ENCODE measurements around the gene PTPN4.
"Not testable (repeated sequence)": the region's sequence is repeated elsewhere in the genome, so short reads cannot be mapped to it uniquely, and the experiment has no call there.

Gene PTPN4

DNA sequence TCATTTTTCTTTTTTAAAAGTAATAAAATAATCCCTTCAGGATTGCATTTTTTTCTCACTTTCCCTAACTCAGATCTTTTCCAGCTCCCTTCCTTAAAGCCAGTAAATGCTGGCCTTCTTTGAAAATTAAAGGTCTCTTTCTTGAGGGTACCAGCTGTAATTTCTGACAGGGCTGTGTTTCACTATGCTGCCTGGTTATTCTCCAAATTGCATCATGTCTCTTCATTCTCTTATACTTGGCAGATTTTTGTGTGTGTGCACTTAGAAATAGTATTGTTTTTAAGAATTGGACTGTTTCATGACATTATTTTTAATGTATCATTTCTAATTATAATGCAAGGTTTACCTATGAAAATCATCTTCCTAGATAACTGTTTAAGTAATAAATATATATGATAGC, 181.1 kb downstream of the PTPN4 start:
- DNase-seq (ENCODE audit: low read depth in 2 of 2), result no peak

GRCh38 chr2:119941388-119941787, 181.7 kb downstream of the PTPN4 start:
- no peak for DNase-seq (ENCODE audit: low read depth in 2 of 2)

DNA sequence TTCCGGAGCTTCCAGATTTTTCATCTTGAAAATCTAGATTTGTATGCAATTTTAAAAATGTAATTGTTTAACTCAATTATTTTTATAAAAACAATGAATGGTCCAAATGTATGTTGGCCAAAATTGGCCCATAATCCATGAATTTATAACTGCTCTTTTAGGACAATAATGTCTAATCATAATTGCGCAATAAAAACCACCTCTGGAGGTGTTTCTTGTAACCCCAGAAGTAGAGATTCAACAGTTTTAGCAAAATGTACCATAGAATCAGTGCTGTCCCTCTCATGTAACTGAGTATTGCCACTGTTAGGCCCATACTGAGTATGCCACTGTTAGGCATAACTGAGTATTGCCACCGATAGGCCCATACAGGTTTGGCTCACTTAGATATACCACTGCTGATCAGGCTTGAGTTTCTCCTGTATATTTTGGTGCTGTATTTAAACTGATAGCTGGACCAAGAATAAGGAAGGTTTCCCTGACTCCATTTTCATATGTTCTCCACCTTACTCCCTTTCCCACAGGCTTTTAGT, 182.3 kb downstream of the PTPN4 start:
- DNase-seq (ENCODE audit: low read depth in 2 of 2), result no peak

DNA sequence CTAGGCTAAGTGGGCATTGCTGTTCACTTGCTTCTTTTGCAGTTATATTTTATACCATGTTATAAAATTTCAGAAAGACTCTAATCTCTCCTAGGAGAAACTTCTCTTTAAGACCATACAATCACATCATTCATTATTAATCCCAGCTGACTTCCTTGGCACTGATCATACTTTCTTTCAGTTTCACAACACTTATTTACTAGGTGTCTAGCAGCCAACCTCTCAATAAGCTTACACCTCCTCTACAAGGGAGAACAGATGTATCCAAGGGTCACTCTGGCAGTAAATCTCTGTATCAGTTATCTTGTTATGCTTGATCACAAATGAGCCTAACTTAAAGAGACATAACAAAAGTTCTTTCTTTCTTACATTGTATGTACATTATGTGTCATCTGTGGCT, 183.3 kb downstream of the PTPN4 start:
- no peak for DNase-seq (ENCODE audit: low read depth in 2 of 2)

DNA sequence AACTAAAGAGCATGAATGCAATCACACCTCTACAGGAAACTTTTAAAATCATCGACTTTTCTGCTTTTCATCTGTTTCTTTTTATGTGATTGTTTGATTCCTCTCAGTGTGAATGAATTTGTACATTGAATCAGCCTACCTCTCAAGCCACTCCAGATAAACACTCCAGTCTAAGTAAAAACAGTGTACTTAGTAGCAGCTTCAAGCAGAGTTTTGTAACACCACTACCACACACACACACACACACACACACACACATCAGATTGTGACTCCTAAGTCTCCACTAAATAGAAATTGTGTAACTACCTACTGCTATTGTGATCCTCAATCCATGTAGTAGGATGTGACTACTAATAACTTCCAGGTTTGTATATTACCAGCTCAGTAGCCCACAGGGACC, 187.8 kb downstream of the PTPN4 start:
- DNase-seq (ENCODE audit: low read depth in 2 of 2), result no peak

- DNase-seq (ENCODE audit: low read depth in 2 of 2), result no peak
These were observed 191.2 kb downstream of the PTPN4 start for GRCh38 chr2:119950966-119951365.

DNA sequence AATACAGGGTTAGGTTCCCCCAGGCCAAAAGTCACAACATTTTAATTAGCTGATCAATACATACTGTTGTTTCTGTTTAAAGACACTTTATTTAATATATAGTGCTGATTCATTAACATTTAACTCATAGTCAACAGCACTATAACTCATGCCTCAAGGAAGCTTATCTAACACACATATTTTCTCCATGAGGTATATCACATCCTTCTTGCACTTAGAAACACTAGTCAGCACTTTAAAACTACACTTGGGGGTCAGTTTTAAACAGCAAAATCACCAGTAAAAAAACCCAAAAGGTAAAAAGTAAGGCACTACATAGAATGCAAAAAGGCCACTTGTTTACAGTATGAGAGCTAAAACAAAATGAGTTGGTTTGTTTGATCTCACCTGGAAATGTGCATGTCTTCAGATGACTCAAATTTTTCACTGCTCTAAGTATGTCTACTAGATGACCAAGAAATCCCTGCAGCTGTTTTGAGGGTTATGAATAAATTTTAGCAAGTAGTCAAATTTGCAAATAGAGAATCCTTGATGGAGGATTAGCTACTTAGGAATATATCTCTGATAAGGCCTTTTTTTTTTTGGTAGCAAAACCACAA, 199.0 kb downstream of the PTPN4 start:
- DNase-seq (ENCODE audit: low read depth in 2 of 2), result no peak

DNA sequence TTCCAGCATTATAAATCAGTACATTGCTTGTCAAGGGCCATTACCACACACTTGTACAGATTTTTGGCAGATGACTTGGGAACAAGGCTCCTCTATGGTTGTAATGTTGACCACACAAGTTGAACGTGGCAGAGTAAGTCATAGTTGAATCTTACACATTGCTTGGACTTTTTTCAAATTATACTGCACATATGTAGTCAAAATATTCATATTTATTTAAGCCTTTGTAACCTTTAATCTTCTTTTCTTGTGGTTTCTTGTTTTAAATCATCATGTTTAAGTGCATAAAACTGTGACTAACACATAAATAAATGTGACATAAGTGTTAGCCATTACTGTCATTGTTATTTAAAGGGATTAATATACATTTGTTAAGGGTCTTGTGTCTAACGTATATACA, 201.1 kb downstream of the PTPN4 start:
- no peak for DNase-seq (ENCODE audit: low read depth in 2 of 2)

GRCh38 chr2:119981896-119982295, 222.2 kb downstream of the PTPN4 start:
- no peak for DNase-seq (ENCODE audit: low read depth in 2 of 2)

- no peak for DNase-seq (ENCODE audit: low read depth in 2 of 2)
These were observed 222.8 kb downstream of the PTPN4 start for GRCh38 chr2:119982506-119982905.

GRCh38 chr2:119983108-119983507, 223.4 kb downstream of the PTPN4 start:
- no peak for DNase-seq (ENCODE audit: low read depth in 2 of 2)

GRCh38 chr2:119996148-119996547, 236.4 kb downstream of the PTPN4 start:
- no peak for DNase-seq (ENCODE audit: low read depth in 2 of 2)

DNA sequence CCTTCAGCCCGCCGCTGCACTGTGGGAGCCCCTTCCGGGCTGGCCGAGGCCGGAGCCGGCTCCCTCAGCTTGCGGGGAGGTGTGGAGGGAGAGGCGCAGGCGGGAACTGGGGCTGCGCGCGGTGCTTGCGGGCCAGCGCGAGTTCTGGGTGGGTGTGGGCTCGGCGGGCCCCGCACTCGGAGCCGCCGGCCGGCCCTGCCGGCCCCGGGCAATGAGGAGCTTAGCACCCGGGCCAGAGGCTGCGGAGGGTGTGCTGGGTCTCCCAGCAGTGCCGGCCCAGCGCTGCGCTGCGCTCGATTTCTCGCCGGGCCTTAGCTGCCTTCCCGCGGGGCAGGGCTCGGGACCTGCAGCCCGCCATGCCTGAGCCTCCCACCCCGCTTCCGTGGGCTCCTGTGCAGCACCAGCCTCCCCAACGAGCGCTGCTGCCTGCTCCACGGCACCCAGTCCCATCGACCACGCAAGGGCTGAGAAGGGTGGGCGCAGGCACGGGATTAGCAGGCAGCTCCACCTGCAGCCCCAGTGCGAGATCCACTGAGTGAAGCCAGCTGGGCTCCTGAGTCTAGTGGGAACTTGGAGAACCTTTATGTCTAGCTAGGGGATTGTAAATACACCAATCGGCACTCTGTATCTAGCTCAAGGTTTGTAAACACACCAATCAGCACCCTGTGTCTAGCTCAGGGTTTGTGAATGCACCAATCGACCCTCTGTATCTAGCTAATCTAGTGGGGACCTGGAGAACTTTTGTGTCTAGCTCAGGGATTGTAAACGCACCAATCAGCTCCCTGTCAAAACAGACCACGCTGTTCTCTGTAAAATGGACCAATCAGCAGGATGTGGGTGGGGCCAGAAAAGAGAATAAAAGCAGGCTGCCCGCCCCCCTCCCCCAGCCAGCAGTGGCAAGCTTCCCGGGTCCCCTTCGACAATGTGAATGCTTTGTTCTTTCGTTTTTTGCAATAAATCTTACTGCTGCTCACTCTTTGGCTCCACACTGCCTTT, 237.5 kb downstream of the PTPN4 start:
- DNase-seq (ENCODE audit: low read depth in 2 of 2), result not testable (repeated sequence)

DNA sequence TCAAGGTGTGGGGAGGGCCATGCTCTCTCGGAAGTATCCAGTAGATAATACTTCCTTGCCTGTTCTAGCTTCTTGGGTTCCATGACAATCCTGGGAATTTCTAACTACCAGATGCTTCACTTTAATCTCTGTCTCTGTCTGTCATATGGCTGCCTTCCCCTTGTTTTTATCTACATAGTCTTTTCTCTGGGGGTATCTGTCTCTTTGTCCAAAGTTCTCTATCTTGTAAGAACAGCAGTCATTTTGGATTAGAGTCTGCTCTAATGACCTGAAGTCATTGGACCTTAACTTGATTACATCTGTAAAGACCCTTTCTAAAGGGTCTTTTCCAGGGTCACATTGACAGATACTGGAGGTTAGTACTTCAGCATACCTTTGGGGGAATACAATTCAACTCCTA, 241.7 kb downstream of the PTPN4 start:
- DNase-seq (ENCODE audit: low read depth in 2 of 2), result no peak

DNA sequence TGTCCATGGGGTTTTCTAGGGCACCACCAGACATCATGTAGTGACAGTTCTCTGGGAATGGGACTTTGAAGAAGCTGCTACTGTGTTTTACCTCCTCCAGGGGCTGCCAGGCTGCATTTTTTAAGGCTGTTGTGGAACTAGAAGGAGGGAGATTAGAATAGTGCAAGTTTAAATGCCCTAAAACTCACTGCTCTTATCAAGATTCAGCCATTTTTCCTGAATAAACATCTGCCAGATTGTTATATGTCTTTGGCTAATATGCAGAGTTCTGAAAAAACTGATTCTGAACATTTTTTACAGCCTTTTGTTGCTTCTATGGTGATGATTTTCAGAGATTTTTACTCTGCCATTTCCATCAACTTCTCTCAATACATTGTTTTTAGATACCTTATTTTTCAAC, 244.5 kb downstream of the PTPN4 start:
- no peak for DNase-seq (ENCODE audit: low read depth in 2 of 2)

- DNase-seq (ENCODE audit: low read depth in 2 of 2), result no peak
These were observed 246.3 kb downstream of the PTPN4 start for GRCh38 chr2:120005834-120006521.

DNA sequence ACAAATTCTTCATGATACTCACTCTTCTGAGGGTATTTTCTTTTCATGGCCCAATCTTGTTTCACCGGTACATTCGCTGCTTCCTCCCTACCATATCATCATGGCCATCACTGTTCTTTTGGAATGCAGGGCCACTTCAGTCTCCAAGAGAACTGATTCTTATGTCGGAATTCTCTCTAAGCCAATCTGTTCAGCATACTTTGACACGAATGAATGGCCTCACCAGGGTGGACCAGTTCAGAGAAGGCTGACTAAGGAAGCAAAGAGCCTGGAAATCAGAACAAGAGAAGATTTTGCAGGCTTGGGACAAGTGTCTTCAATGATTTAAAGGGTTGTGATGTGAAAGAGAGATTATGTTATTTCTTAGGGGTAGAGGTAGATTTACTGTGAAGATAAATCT, 248.1 kb downstream of the PTPN4 start:
- no peak for DNase-seq (ENCODE audit: low read depth in 2 of 2)

GRCh38 chr2:120012363-120012762, 252.6 kb downstream of the PTPN4 start:
- DNase-seq (ENCODE audit: low read depth in 2 of 2), result no peak

GRCh38 chr2:120012771-120013596, 253.3 kb downstream of the PTPN4 start, which contains the start of gene EPB41L5:
EPB41L5 (plus strand) TSS chr2:120013077; CDS start chr2:120019085, 6,008 bp downstream.
- peak; percentile 54 to 79 for DNase-seq (ENCODE audit: low read depth in 2 of 2)

DNA sequence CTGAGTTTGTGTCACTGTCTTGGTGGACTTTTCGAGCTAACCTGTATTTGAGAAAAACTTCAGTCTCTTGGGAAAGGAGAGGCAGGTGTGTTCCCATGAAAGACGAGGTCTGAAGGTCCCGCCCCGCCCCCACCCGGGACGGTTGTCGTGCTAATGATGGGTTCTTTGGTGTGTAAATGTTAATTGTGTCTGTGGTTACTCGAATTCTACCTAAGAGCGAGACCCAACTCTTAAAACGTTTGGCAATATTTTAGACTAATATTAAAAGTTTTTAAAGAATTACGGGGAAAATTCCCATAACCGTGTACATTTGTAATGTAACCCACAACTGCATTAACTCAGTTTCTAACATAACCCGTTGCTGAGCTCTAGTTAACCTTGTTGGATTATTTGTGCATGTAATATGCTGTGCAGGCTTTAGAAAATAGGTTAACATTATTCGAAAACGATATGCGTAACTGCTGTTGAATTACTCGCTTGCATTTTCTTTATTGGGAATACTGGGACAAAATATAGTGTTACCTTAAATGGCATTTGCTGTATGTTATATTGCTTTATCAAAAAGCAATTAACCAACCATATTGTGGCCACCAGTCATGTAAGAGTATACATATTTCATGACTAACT, 254.0 kb downstream of the PTPN4 start:
- no peak for DNase-seq (ENCODE audit: low read depth in 2 of 2)
